Activated CD8-positive, alpha-beta T cell treated with anti-CD3 and anti-CD28 coated beads for 36 hours (primary cell): ENCODE results near the gene PDLIM1. TPM values are rescaled to one million over a fixed set of nuclear protein-coding genes. Genes with fewer than 3 reads are reported as not detected.

Source experiments
- ATAC-seq: fragments of 200-7000 bp; cut with Tn5 transposase; one replicate; pipeline ENCODE4 v1.10.0; 2021; ENCODE audit warnings: mild to moderate bottlenecking, moderate library complexity
- CTCF ChIA-PET: fragments of 350-600 bp; sonication (Branson Sonifier 250); formaldehyde crosslinking; loops from one replicate; lab custom pipeline; 2021; ENCODE audit warnings: antibody characterized with exemption; lab: Charles Lee
- POLR2A ChIA-PET: fragments of 350-600 bp; sonication (Branson Sonifier 250); formaldehyde crosslinking; loops from one replicate; lab custom pipeline; 2021; ENCODE audit warnings: antibody characterized with exemption; lab: Charles Lee
- DNase-seq: peaks from one replicate; pipeline ENCODE4 v3.0.0-alpha.2; 2020
- H3K27ac Mint-ChIP-seq: one replicate; pipeline ENCODE4 v1.8.0; 2021; ENCODE audit warnings: mild to moderate bottlenecking, mixed read lengths
- H3K27me3 Mint-ChIP-seq: one replicate; pipeline ENCODE4 v1.8.0; 2021; ENCODE audit warnings: mixed read lengths
- H3K36me3 Mint-ChIP-seq: one replicate; pipeline ENCODE4 v1.8.0; 2021; ENCODE audit warnings: low read depth, mixed read lengths
- H3K4me1 Mint-ChIP-seq: one replicate; pipeline ENCODE4 v1.8.0; 2021; ENCODE audit warnings: low read depth, mixed read lengths
- H3K4me3 Mint-ChIP-seq: one replicate; pipeline ENCODE4 v1.8.0; 2021; ENCODE audit warnings: mild to moderate bottlenecking, moderate library complexity, mixed read lengths
- H3K9me3 Mint-ChIP-seq: one replicate; pipeline ENCODE4 v1.8.0; 2021; ENCODE audit warnings: mixed read lengths
- CTCF ChIP-seq: fragments of 200-600 bp; IDR thresholded peaks from one replicate; pipeline ENCODE4 v1.8.0; 2022; ENCODE audit warnings: antibody characterized with exemption, mild to moderate bottlenecking
- intact Hi-C: fragments of 100-400 bp; cut with micrococcal nuclease; formaldehyde crosslinking; loops from one replicate; pipeline ENCODE4 v1.10.0; 2022
- total RNA-seq, 2 experiments: library from RNA; stranded (reverse); gene quantifications; one replicate each; pipeline ENCODE4 v1.2.3, GENCODE V29; 2021

The PDLIM1 gene
- total RNA-seq, 2 experiments from 2014 or later = 0.74 to 1.1 TPM

- intact Hi-C loops = no loop called here
- POLR2A ChIA-PET = no interaction called here
- no peak overlapping the region for H3K4me3 Mint-ChIP-seq
Observed at GRCh38 chr10:95221124-95221523, 69.7 kb downstream of the PDLIM1 start.

DNA sequence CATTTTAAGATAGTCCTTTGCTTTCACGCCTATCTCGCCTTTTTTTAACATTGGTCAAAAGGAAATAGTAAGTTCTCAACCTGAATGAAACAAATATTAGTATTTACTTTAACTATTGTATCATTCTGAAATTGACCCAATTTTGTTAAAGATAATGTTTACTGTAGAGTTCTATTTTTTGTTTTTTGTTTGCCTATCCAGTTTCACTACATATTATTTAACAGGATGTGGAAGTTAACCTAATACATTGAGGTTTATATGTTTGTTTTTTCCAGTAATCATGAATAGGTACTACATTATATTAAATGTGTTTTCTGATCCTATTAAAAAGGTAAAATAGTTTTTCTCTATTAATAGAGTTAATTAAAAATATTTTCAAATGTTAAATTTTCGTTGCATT, 70.3 kb downstream of the PDLIM1 start:
- ATAC-seq = no peak
- Mint-ChIP-seq H3K27ac (no peak overlapping the region), H3K4me3 (no peak overlapping the region), H3K27me3 (no peaks in the 10 kb centered on the region), H3K36me3 (no peaks in the 10 kb centered on the region), H3K9me3 (no peaks in the 10 kb centered on the region), H3K4me1 (no peaks in the 10 kb centered on the region)
- ChIA-PET CTCF (no interaction called here), POLR2A (no interaction called here)
- DNase-seq = no peak
- TF ChIP-seq CTCF = no peak
- intact Hi-C loops = no loop called here

More at GRCh38 chr10:95221124-95221523, 69.7 kb downstream of the PDLIM1 start:
- no peak overlapping the region for H3K27ac Mint-ChIP-seq
- no peaks in the 10 kb centered on the region for H3K27me3 Mint-ChIP-seq
- CTCF ChIA-PET = no interaction called here
- no peaks in the 10 kb centered on the region for H3K9me3 Mint-ChIP-seq
- no peak for TF ChIP-seq CTCF
- DNase-seq = no peak
- no peaks in the 10 kb centered on the region for H3K4me1 Mint-ChIP-seq
- ATAC-seq = no peak
- no peaks in the 10 kb centered on the region for H3K36me3 Mint-ChIP-seq

DNA sequence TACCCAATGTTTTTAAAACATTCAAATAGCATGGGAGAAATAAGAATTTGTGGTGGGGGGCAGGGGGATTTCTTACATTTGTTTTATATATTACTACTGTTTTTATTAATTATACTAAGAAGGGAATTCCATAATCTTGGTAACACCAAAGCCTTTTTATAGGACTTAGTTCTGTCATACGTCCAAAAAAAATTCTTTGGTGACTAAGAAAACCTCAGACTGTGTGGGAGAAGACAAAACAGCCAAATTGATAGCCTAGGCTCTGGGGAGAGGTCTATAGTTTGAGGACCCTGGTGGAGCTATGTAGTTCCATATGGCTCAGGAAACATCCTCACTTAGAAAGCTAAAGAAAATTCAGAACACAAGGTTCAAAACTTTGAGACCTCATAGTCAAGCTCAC, 73.3 kb downstream of the PDLIM1 start:
- ChIA-PET POLR2A (no interaction called here), CTCF (no interaction called here)
- H3K27me3 Mint-ChIP-seq = no peaks in the 10 kb centered on the region
- no peaks in the 10 kb centered on the region for H3K4me1 Mint-ChIP-seq
- DNase-seq (no peak), ATAC-seq (no peak)
- H3K4me3 Mint-ChIP-seq = no peak overlapping the region
- no peak for TF ChIP-seq CTCF
- no peaks in the 10 kb centered on the region for H3K36me3 Mint-ChIP-seq
- no peak overlapping the region for H3K27ac Mint-ChIP-seq
- H3K9me3 Mint-ChIP-seq = no peaks in the 10 kb centered on the region
- intact Hi-C loops = no loop called here

- intact Hi-C loops = no loop called here
- Mint-ChIP-seq H3K9me3 (no peaks in the 10 kb centered on the region), H3K36me3 (no peaks in the 10 kb centered on the region), H3K4me1 (no peaks in the 10 kb centered on the region), H3K4me3 (no peak overlapping the region), H3K27ac (no peak overlapping the region), H3K27me3 (no peaks in the 10 kb centered on the region)
- CTCF ChIA-PET = no interaction called here
- POLR2A ChIA-PET = no interaction called here
- no peak for TF ChIP-seq CTCF
- DNase-seq = no peak
- no peak for ATAC-seq
Observed at GRCh38 chr10:95214793-95215192, 76.0 kb downstream of the PDLIM1 start.

DNA sequence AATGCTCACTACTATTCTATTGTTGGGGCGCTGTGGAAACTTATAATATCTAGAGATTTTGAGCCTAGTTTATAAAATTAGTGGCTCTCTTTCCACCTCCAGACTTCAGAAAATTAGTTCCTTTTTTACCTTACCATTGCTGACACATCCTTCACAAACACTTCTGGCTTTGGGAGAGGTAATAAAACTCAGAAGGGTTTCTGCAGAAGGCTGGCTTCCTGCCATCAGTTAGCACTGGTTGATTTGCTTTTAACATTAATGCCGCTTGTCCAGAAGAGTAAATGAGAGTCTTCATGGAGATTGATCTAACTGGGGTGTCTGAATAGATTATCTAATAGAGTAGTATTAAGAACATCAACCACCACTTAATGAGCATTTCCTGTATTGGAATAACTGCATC, 76.4 kb downstream of the PDLIM1 start:
- intact Hi-C loops = no loop called here
- ChIA-PET CTCF (no interaction called here), POLR2A (no interaction called here)
- no peak for TF ChIP-seq CTCF
- H3K9me3 Mint-ChIP-seq = no peaks in the 10 kb centered on the region
- DNase-seq (no peak), ATAC-seq (no peak)
- no peak overlapping the region for H3K27ac Mint-ChIP-seq
- no peak overlapping the region for H3K4me3 Mint-ChIP-seq
- no peaks in the 10 kb centered on the region for H3K27me3 Mint-ChIP-seq
- no peaks in the 10 kb centered on the region for H3K36me3 Mint-ChIP-seq
- H3K4me1 Mint-ChIP-seq = no peaks in the 10 kb centered on the region
